ENCODE measurements around the gene CEP41.

GRCh38 chr7:130387628-130388403 lies 53.0 kb downstream of the CEP41 start:
- TF ChIP-seq FOXP2 (optimal IDR thresholded peaks at IDR 0.05; ENCODE audit: control extremely low read depth, extremely low read length, insufficient read depth) (no peak), EZH2 (IDR thresholded peaks at IDR 0.05) (no peak)
